Naive thymus-derived CD8-positive, alpha-beta T cell (primary cell): ENCODE data around the gene CYP27B1. TPM values are rescaled to one million over a fixed set of nuclear protein-coding genes. Genes with fewer than 3 reads are reported as not detected.

Source experiments
- ATAC-seq, 2 donors: fragments of 150-1000 bp; cut with Tn5 transposase in 1 of 2; sonication (Bioruptor Pico), chemical (Tn5 transposase) in 1 of 2; 1 replicate in 1 of 2; 2 replicates in 1 of 2; pipeline ENCODE4 v1.10.0; 2021; ENCODE audit warnings: mild to moderate bottlenecking in 2 of 2, moderate library complexity in 2 of 2
- POLR2A ChIA-PET: fragments of 350-600 bp; sonication (Branson Sonifier 250); formaldehyde crosslinking; loops from one replicate; lab custom pipeline; 2021; ENCODE audit warnings: antibody characterized with exemption; lab: Charles Lee
- DNase-seq, 10 donors: peaks; one replicate each; pipeline versions ENCODE4 v3.0.0 to v3.0.0-alpha.2; 2020 to 2022
- H3K27ac Mint-ChIP-seq, 10 donors: one replicate each; pipeline ENCODE4 v1.8.0; 2020 to 2022; ENCODE audit warnings: mild to moderate bottlenecking in 10 of 10, mixed read lengths in 10 of 10, moderate library complexity in 4 of 10, inconsistent platforms in 1 of 10
- H3K27me3 Mint-ChIP-seq, 5 donors: one replicate each; pipeline ENCODE4 v1.8.0; 2021 to 2022; ENCODE audit warnings: mixed read lengths in 5 of 5
- H3K36me3 Mint-ChIP-seq, 3 donors: one replicate each; pipeline ENCODE4 v1.8.0; 2020 to 2022; ENCODE audit warnings: mixed read lengths in 3 of 3, mild to moderate bottlenecking in 2 of 3, inconsistent platforms in 1 of 3
- H3K4me1 Mint-ChIP-seq, 4 donors: one replicate each; pipeline ENCODE4 v1.8.0; 2021 to 2022; ENCODE audit warnings: mixed read lengths in 4 of 4
- H3K4me3 Mint-ChIP-seq, 10 donors: one replicate each; pipeline ENCODE4 v1.8.0; 2020 to 2022; ENCODE audit warnings: mild to moderate bottlenecking in 10 of 10, mixed read lengths in 10 of 10, moderate library complexity in 6 of 10, inconsistent platforms in 1 of 10
- H3K9me3 Mint-ChIP-seq, 9 donors: one replicate each; pipeline ENCODE4 v1.8.0; 2020 to 2022; ENCODE audit warnings: mixed read lengths in 9 of 9, mild to moderate bottlenecking in 3 of 9, inconsistent platforms in 1 of 9, moderate library complexity in 1 of 9
- polyA plus RNA-seq, 3 donors: library from polyadenylated mRNA; unstranded; fragments of 300-500 nt; fragmentation: Illumina TruSeq; gene quantifications; one replicate each; pipeline ENCODE4 v1.2.3, GENCODE V29; 2021
- total RNA-seq, 8 experiments: library from RNA in 2 of 8; stranded (reverse) in 2 of 8; gene quantifications; one replicate each; pipeline ENCODE4 v1.2.3 and lab custom pipeline; 2021 to 2026

CYP27B1 gene
- total and polyA plus RNA-seq, 5 experiments from 2014 or later = 1.4 to 1.6 TPM; not detected in 3

DNA sequence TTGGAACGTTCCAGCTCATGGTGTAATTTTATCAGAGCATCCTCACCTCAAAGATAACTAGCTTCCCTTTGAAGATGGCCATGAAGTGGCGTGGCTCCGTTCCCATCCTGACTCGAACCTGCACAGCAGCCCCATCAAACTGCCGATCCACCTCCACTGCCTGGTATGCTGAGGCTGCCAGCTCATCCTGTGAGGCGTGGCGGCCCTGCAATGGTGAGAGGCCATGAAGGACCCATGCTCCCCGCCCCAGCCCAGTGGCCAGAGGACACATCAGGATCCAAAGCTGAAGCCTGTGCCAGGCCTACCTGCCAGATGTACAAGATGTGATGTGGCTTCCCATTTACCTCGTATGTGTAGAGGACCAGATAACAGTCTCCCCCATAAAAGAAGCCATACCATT lies 40.4 kb upstream of the CYP27B1 start:
- ATAC-seq (no peak), DNase-seq (no peak)
- POLR2A ChIA-PET = interaction anchor here (0.9 kb wide), 1 partner anchor 112 kb away, joined by 3 read pairs; no protein-coding TSS in a partner anchor
- Mint-ChIP-seq H3K9me3 (no peaks in the 10 kb centered on the region), H3K27me3 (no peaks in the 10 kb centered on the region), H3K4me1 (peaks cover 0 to 2% (median under 1%) of the 10 kb centered on the region in 4 donors), H3K4me3 (no peak overlapping the region), H3K27ac (peak overlapping the region in 1 of 10 donors; percentile 52), H3K36me3 (peaks cover 0 to 50% (median 8%) of the 10 kb centered on the region in 3 donors)

DNA sequence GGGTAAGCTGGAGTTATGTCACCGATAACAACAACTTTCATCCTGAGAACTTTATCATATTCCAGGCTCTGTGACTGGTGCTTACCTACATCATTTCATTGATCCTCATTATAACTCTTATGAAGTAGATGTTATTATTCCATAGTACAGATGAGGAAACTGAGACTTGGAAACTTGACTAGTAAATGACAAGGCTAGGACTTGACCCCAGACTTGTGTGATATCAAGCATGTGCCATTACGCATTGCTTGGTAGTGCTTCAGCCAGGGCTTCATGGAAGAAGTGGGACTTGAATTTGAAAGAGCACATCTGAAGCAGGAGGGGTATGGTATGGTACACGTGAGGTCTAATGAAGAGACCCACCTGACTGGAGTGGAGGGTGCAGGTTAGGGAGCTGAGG lies 39.8 kb upstream of the CYP27B1 start:
- H3K9me3 Mint-ChIP-seq = no peaks in the 10 kb centered on the region
- no peak for ATAC-seq
- H3K27ac Mint-ChIP-seq = peak overlapping the region in 1 of 10 donors; percentile 29
- H3K27me3 Mint-ChIP-seq = no peaks in the 10 kb centered on the region
- DNase-seq = no peak
- POLR2A ChIA-PET = interaction anchor here (0.9 kb wide), 1 partner anchor 113 kb away, joined by 3 read pairs; no protein-coding TSS in a partner anchor
- peaks cover 0 to 2% (median under 1%) of the 10 kb centered on the region in 4 donors for H3K4me1 Mint-ChIP-seq
- H3K4me3 Mint-ChIP-seq = no peak overlapping the region
- peaks cover 0 to 54% (median 8%) of the 10 kb centered on the region in 3 donors for H3K36me3 Mint-ChIP-seq

DNA sequence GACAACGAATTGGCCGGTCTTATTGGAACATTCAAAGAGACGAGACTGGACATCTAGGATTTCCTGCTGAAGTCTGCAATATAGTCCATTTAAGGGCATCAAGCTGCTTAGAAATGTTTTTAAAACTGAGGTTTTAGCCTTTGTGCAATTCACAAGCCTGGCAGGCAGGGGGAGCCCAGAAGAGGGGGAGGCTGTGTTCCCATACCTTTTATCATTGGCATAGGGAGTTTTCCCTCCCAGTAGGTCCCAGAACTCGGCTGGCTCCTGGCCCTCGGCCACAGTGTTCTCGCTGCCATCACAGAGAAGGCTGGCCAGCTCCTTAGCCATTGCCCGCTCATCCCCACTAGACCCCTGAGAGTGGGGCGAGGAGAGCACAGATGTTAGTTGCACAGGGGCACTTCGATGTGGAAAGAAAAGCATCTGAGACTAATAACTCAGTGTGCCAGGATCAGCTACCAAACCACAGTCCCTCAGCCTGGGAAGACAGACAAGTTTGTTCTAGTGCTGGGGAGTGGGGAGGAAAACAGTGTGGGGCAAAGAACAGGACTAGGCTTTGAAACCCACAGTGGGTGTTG lies 36.5 kb upstream of the CYP27B1 start:
- Mint-ChIP-seq H3K27ac (peak overlapping the region in 1 of 10 donors; percentile 24), H3K9me3 (no peaks in the 10 kb centered on the region), H3K4me1 (peaks cover 0 to 11% (median 0%) of the 10 kb centered on the region in 4 donors), H3K4me3 (no peak overlapping the region), H3K36me3 (peaks cover 0 to 64% (median 5%) of the 10 kb centered on the region in 3 donors), H3K27me3 (no peaks in the 10 kb centered on the region)
- peak in 1 of 2 donors; percentile 53 for ATAC-seq
- POLR2A ChIA-PET = interaction anchor here (0.5 to 0.8 kb wide), 3 partner anchors 11 to 43 kb away, joined by 3 to 5 read pairs (median 3); partner anchors contain the start of gene CTDSP2
- DNase-seq = peak in 8 of 10 donors; percentile 11 to 37 (median 28)

DNA sequence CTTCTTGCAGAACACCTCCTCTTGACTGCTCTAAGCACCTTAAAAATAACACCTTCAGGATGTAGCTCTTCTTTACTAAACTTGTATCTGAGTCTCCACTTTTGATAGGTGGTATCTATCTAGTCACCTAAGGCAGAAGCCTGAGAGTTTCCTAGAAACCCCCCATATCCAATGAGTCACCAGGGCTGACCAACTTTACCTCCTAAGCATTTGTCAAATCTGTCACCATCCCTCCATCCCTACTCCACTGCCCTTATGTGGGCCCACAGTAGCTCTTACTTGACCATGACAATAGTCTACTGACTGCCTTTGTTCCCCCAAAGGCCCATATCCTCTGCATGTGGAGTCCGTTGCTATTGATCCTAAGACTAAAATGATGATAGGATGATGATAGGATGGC lies 35.7 kb upstream of the CYP27B1 start:
- H3K27me3 Mint-ChIP-seq = no peaks in the 10 kb centered on the region
- ATAC-seq (no peak), DNase-seq (no peak)
- H3K4me3 Mint-ChIP-seq = no peak overlapping the region
- H3K9me3 Mint-ChIP-seq = no peaks in the 10 kb centered on the region
- peaks cover 0 to 68% (median 5%) of the 10 kb centered on the region in 3 donors for H3K36me3 Mint-ChIP-seq
- no peak overlapping the region for H3K27ac Mint-ChIP-seq
- POLR2A ChIA-PET = interaction anchor here (0.8 kb wide), 1 partner anchor 44 kb away, joined by 3 read pairs; the partner anchor contains the start of gene CTDSP2
- H3K4me1 Mint-ChIP-seq = peaks cover 0 to 11% (median under 1%) of the 10 kb centered on the region in 4 donors

DNA sequence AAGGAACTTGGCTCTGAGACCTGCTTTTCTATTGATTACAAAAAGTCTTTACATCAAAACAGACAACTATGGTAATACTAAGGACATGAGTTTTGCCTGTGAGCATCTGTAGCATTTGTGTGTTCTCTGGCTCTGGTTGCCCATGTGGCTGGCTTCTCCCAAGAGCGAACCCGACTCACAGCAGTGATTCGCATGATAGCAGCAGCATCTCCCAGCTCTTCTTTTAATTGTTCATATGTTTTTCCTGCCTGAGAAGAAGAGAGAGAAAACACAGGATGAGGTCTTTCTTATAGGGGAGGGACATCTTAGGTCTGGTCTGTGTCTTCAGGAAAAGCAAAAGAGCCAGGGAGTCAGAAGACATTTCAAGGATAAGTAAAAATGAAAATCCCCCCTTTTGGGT lies 34.1 kb upstream of the CYP27B1 start:
- Mint-ChIP-seq H3K4me3 (no peak overlapping the region), H3K4me1 (peaks cover 0 to 11% (median under 1%) of the 10 kb centered on the region in 4 donors), H3K27me3 (no peaks in the 10 kb centered on the region), H3K9me3 (no peaks in the 10 kb centered on the region), H3K27ac (peak overlapping the region in 3 of 10 donors; percentile 16 to 40 (median 25)), H3K36me3 (peaks cover 2 to 70% (median 14%) of the 10 kb centered on the region in 3 donors)
- ATAC-seq (no peak), DNase-seq (no peak)
- POLR2A ChIA-PET = no interaction called here

DNA sequence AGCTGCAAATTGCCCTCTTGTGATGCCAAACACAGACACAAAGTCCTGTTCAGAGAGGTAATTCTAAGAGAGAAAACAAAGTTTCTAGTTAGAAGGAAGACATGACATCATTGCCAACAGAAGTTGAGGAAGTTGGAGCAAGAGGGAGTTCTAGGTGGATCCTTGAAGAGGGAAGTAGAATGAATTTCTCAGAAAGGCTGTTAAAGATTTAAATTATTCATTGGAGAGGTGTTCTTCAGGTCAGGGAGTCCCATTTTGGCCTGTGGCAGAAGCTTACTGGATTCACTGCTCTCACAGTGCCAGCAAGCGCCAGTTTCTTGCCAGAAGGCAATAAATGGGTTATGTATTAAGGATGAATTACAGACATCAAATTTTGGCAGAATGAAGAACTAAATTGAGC lies 31.1 kb upstream of the CYP27B1 start:
- Mint-ChIP-seq H3K36me3 (peaks cover 4 to 83% (median 15%) of the 10 kb centered on the region in 3 donors), H3K27ac (peak overlapping the region in 4 of 10 donors; percentile 16 to 83 (median 36)), H3K27me3 (no peaks in the 10 kb centered on the region), H3K4me3 (no peak overlapping the region), H3K9me3 (no peaks in the 10 kb centered on the region), H3K4me1 (peaks cover 0 to 8% (median 1%) of the 10 kb centered on the region in 4 donors)
- POLR2A ChIA-PET = no interaction called here
- no peak for ATAC-seq
- no peak for DNase-seq

DNA sequence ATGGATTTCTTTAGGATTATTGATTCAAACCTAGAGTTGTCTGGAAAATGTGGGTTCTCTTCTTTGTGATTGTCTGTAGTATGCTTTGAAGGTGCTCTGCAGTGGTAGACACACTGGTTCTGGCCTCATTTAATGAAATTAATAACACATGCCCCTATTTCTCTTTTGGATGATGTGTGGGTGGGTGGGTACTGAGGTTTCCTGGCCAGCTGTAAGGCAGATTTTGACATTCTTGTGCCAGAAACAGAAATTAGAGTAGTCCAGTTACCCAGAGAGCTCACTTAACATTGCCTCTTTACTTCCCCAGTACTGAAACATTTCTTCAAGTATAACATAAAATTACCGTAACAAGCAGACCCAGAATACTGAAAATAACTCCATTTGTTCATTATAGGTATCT lies 30.1 kb upstream of the CYP27B1 start:
- Mint-ChIP-seq H3K36me3 (peaks cover 4 to 84% (median 13%) of the 10 kb centered on the region in 3 donors), H3K4me1 (peaks cover 0 to 10% (median 2%) of the 10 kb centered on the region in 4 donors), H3K27me3 (no peaks in the 10 kb centered on the region), H3K9me3 (no peaks in the 10 kb centered on the region), H3K27ac (peak overlapping the region in 2 of 10 donors; percentile 0 to 8), H3K4me3 (no peak overlapping the region)
- DNase-seq = no peak
- POLR2A ChIA-PET = no interaction called here
- no peak for ATAC-seq

DNA sequence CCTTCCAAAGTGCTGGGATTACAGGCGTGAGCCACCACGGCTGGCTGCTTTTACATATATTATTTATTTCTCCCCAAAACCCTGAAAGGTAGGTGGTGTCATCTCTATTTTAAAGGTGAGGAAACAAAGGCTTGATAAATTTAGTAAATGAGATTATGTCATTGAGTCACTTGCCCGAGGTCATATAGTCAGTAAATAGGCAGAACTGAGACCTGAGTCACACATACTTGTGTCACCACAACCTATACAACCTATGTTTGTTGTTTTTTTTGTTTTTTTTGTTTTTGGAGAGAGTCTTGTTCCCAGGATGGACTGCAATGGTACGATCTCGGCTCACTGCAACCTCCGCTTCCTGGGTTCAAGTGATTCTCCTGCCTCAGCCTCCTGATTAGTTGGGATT lies 28.5 kb upstream of the CYP27B1 start:
- DNase-seq (no peak), ATAC-seq (no peak)
- peaks cover 2 to 9% (median 4%) of the 10 kb centered on the region in 4 donors for H3K4me1 Mint-ChIP-seq
- no peak overlapping the region for H3K4me3 Mint-ChIP-seq
- POLR2A ChIA-PET = no interaction called here
- H3K27me3 Mint-ChIP-seq = no peaks in the 10 kb centered on the region
- H3K9me3 Mint-ChIP-seq = no peaks in the 10 kb centered on the region
- H3K27ac Mint-ChIP-seq = peak overlapping the region in 2 of 10 donors; percentile 4 to 22
- H3K36me3 Mint-ChIP-seq = peaks cover 4 to 86% (median 13%) of the 10 kb centered on the region in 3 donors

DNA sequence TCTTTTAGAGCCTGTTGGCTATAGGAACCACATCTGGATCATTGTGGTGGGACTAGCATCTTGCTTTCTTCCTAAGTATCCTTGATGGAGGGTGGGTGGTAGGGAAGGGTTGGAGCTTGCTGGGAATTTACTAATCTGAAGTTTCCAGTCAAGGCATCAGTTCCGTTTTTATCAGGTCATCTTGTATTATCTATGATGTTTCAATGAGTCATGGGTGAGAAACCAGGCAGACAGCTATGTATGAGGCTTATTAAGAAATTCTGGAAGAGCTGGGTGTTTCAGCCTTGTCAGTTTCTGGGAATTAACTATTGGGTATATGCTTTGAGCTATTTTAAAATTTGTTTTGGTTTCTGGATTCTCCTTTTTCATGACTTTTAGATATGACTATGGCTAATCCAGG lies 27.0 kb upstream of the CYP27B1 start:
- DNase-seq (no peak), ATAC-seq (no peak)
- peaks cover 2 to 6% (median 4%) of the 10 kb centered on the region in 4 donors for H3K4me1 Mint-ChIP-seq
- POLR2A ChIA-PET = no interaction called here
- H3K27ac Mint-ChIP-seq = no peak overlapping the region
- H3K27me3 Mint-ChIP-seq = no peaks in the 10 kb centered on the region
- peaks cover 4 to 90% (median 13%) of the 10 kb centered on the region in 3 donors for H3K36me3 Mint-ChIP-seq
- H3K9me3 Mint-ChIP-seq = no peaks in the 10 kb centered on the region
- H3K4me3 Mint-ChIP-seq = no peak overlapping the region

DNA sequence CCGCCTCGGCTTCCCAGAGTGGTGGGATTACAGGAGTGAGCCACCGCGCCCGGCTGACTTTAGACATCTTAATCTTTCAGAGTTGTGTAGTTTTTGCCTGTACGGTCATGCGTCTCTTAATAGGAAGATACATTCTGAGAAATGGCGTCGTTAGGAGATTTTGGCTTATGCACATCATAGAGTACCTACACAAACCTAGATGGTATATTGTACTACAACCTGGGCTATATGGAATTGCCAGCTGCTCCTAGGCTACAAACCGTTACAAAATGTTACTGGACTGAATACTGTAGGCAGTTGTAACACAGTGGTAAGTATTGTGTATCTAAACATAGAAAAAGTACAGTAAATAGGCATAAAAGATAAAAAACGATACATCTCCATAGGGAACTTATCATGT lies 17.0 kb upstream of the CYP27B1 start:
- peak overlapping the region; percentile 59 to 100 (median 74) for H3K4me3 Mint-ChIP-seq
- DNase-seq = no peak
- ATAC-seq = no peak
- peaks cover 0 to 39% (median 13%) of the 10 kb centered on the region in 3 donors for H3K36me3 Mint-ChIP-seq
- H3K27ac Mint-ChIP-seq = peak overlapping the region in 9 of 10 donors; percentile 32 to 84 (median 69)
- peaks cover 0 to 4% (median 0%) of the 10 kb centered on the region in 5 donors for H3K27me3 Mint-ChIP-seq
- POLR2A ChIA-PET = interaction anchor here (0.6 to 2.8 kb wide), 8 partner anchors 9 to 1681 kb away, joined by 3 to 17 read pairs (median 8); partner anchors contain the start of genes CTDSP2, EEF1AKMT3, MARCHF9 and METTL1
- peaks cover 30 to 55% (median 48%) of the 10 kb centered on the region in 4 donors for H3K4me1 Mint-ChIP-seq
- no peaks in the 10 kb centered on the region for H3K9me3 Mint-ChIP-seq

DNA sequence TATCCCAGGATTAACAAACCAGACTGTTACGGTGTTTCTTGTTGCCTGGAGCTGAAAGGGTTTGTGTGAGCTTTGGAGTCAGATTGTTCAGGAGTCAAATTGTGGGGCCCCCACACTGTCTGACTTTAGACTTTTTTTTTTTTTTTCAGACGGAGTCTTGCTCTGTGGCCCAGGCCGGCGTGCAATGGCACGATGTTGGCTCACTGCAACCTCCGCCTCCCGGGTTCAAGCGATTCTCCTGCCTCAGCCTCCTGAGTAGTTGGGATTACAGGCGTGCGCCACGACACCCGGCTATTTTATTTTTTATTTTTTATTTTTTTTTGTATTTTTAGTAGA lies 16.6 kb upstream of the CYP27B1 start:
- H3K4me1 Mint-ChIP-seq = peaks cover 30 to 54% (median 48%) of the 10 kb centered on the region in 4 donors
- H3K27me3 Mint-ChIP-seq = peaks cover 0 to 4% (median 0%) of the 10 kb centered on the region in 5 donors
- peak overlapping the region in 9 of 10 donors; percentile 97 to 100 (median 99) for H3K27ac Mint-ChIP-seq
- peaks cover 0 to 35% (median 12%) of the 10 kb centered on the region in 3 donors for H3K36me3 Mint-ChIP-seq
- ATAC-seq = no peak
- peak overlapping the region; percentile 99 to 100 (median 99) for H3K4me3 Mint-ChIP-seq
- POLR2A ChIA-PET = interaction anchor here (0.7 to 2.8 kb wide), 11 partner anchors 9 to 263 kb away, joined by 3 to 17 read pairs (median 5); partner anchors contain the start of genes CTDSP2, DDIT3, EEF1AKMT3 and MARCHF9
- DNase-seq = no peak
- no peaks in the 10 kb centered on the region for H3K9me3 Mint-ChIP-seq

DNA sequence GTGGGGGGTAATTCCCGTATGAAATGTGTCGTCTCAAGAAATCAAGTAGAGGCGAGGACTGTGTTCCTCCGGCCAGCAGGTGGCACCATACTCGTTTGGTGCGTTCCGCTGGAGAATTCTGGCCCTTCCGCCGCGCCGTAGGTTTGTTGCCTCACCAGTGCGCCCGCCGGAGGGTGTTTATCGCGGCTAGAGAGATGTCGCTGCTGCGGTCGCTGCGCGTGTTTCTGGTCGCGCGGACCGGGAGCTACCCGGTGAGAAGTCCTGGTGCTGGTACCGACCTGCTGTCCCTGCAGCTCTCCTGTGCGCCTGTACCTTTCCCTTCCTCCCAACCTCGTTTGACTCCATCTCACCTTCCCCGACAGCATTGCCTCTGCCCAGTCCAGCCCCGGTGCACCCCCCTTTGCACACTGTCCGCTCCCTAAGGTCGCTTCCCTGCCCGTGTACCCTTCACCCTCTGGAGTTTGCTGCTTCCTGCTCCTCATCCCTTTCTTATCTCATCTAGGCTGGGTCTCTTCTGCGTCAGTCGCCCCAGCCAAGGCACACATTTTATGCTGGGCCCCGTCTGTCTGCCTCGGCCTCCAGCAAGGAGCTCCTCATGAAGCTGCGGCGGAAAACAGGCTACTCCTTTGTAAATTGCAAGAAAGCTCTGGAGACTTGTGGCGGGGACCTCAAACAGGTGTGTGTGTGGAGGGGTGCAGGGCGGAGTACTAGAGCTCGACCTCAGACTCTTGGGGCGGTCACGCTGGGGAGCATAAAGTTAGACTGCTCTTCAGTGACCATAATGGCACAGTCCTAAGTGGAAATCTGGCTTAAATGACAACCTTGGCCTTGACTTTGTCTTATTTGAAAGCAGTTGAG lies 16.0 kb upstream of the CYP27B1 start, which contains the start of gene TSFM:
TSFM (plus strand) TSS at position 180 of the 858 bp plus-strand sequence; CDS start at position 195, 15 bp downstream.
- POLR2A ChIA-PET = interaction anchor here (0.7 to 2.8 kb wide), 14 partner anchors 8 to 262 kb away, joined by 3 to 17 read pairs (median 4); partner anchors contain the start of genes ATP23, CDK4, CTDSP2 and DDIT3
- H3K27me3 Mint-ChIP-seq = peaks cover 0 to 4% (median 0%) of the 10 kb centered on the region in 5 donors
- H3K27ac Mint-ChIP-seq = peak within 1 kb of the TSS; percentile 97 to 100 (median 99)
- ATAC-seq (peak; percentile 87 to 92), DNase-seq (peak; percentile 89 to 98 (median 96))
- H3K4me1 Mint-ChIP-seq = peaks cover 30 to 55% (median 48%) of the 10 kb centered on the region in 4 donors
- no peaks in the 10 kb centered on the region for H3K9me3 Mint-ChIP-seq
- H3K36me3 Mint-ChIP-seq = peaks cover 0 to 29% (median 10%) of the 10 kb centered on the region in 3 donors
- peak within 1 kb of the TSS; percentile 99 to 100 (median 99) for H3K4me3 Mint-ChIP-seq
